Activated T-helper 2 cell treated with anti-CD3 and anti-CD28 coated beads, Interferon-gamma antibody, Interleukin-2, Interleukin-4, amounts not matched to agents 10 μg/mL and 5 μg/mL and 100 μg/mL, durations not matched to agents 14 hours and 24 hours and 36 hours (primary cell): ENCODE data around the gene COX7A2L. TPM values are rescaled to one million over a fixed set of nuclear protein-coding genes. Genes with fewer than 3 reads are reported as not detected.

Experiments used
- DNase-seq: peaks from one replicate; pipeline ENCODE4 v3.0.0; 2021; ENCODE audit warnings: low spot score
- H3K27ac Mint-ChIP-seq: one replicate; pipeline ENCODE4 v1.8.0; 2021; ENCODE audit warnings: mixed read lengths
- H3K27me3 Mint-ChIP-seq: one replicate; pipeline ENCODE4 v1.8.0; 2021; ENCODE audit warnings: low read depth, mixed read lengths
- H3K36me3 Mint-ChIP-seq: one replicate; pipeline ENCODE4 v1.8.0; 2021; ENCODE audit warnings: low read depth, mixed read lengths
- H3K4me1 Mint-ChIP-seq: one replicate; pipeline ENCODE4 v1.8.0; 2021; ENCODE audit warnings: low read depth, mixed read lengths
- H3K4me3 Mint-ChIP-seq: one replicate; pipeline ENCODE4 v1.8.0; 2021; ENCODE audit warnings: low read depth, mild to moderate bottlenecking, moderate library complexity, mixed read lengths
- H3K9me3 Mint-ChIP-seq: one replicate; pipeline ENCODE4 v1.8.0; 2021; ENCODE audit warnings: mixed read lengths
- intact Hi-C: fragments of 100-400 bp; cut with micrococcal nuclease; formaldehyde crosslinking; loops from one replicate; pipeline ENCODE4 v1.15.1; 2023
- total RNA-seq: library from RNA; stranded (reverse); gene quantifications from 2 replicates; pipeline ENCODE4 v1.2.3, GENCODE V29; 2022

COX7A2L gene
- total RNA-seq, 1 donor from 2014 or later, result 73.4 TPM

DNA sequence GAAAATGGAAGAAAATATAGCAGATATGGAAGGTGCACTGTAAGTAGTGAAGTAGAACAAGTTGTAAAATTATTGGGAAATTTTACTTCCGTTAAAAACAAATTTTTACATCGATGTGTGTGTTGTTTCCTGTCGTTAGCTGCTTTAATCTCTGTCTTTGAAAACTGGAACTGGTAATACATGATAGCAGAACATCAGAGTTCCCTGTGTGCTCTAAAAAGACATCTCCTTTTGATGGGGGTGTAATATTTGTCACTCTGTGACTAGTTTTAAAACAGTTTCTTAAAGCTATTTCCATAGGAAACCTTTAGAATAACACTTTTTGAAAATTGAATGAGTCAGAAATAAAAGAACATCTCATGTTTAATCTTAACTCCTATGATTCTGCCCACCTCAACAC, 43.5 kb downstream of the COX7A2L start:
- Mint-ChIP-seq H3K9me3 (no peaks in the 10 kb centered on the region), H3K27me3 (no peaks in the 10 kb centered on the region), H3K36me3 (peaks cover 50% of the 10 kb centered on the region), H3K27ac (no peak overlapping the region), H3K4me3 (no peak overlapping the region), H3K4me1 (peaks cover 14% of the 10 kb centered on the region)
- DNase-seq, result no peak
- intact Hi-C loops, result no loop called here

- no peaks in the 10 kb centered on the region for H3K9me3 Mint-ChIP-seq
- no peak for DNase-seq
- intact Hi-C loops, result no loop called here
- H3K4me3 Mint-ChIP-seq, result no peak overlapping the region
- no peaks in the 10 kb centered on the region for H3K27me3 Mint-ChIP-seq
- H3K27ac Mint-ChIP-seq, result no peak overlapping the region
- H3K4me1 Mint-ChIP-seq, result peaks cover 11% of the 10 kb centered on the region
- H3K36me3 Mint-ChIP-seq, result peaks cover 47% of the 10 kb centered on the region
Observed at GRCh38 chr2:42316910-42317309, 44.1 kb downstream of the COX7A2L start.

GRCh38 chr2:42315844-42316470, 45.1 kb downstream of the COX7A2L start:
- H3K4me3 Mint-ChIP-seq, result no peak overlapping the region
- H3K4me1 Mint-ChIP-seq, result peaks cover 8% of the 10 kb centered on the region
- no peak overlapping the region for H3K27ac Mint-ChIP-seq
- no peak for DNase-seq
- H3K27me3 Mint-ChIP-seq, result no peaks in the 10 kb centered on the region
- peaks cover 41% of the 10 kb centered on the region for H3K36me3 Mint-ChIP-seq
- no peaks in the 10 kb centered on the region for H3K9me3 Mint-ChIP-seq
- intact Hi-C loops, result no loop called here

GRCh38 chr2:42314892-42315468, 46.0 kb downstream of the COX7A2L start:
- Mint-ChIP-seq H3K4me3 (no peak overlapping the region), H3K36me3 (peaks cover 36% of the 10 kb centered on the region), H3K9me3 (no peaks in the 10 kb centered on the region), H3K27ac (no peak overlapping the region), H3K27me3 (no peaks in the 10 kb centered on the region), H3K4me1 (peaks cover 4% of the 10 kb centered on the region)
- DNase-seq, result no peak
- intact Hi-C loops, result no loop called here

DNA sequence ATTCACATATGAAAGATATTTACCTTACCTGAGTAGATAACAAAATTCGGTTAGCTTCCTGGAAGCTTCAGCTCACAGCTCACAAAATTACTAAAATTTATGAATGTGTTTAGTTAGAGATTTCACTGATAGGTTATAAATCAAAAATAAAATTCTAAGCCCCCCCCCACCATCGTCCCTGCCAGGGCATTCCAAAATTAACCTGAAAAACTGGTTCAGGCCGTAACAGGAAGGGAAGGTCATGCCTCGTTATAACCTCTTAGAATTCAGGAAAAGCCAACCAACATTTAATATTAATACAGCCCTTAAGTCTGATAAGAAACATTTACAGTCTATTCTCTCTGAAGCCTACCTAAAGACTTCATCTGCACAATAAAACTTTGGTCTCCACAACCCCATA, 48.9 kb downstream of the COX7A2L start:
- no peak for DNase-seq
- Mint-ChIP-seq H3K27ac (no peak overlapping the region), H3K36me3 (peaks cover 31% of the 10 kb centered on the region), H3K27me3 (no peaks in the 10 kb centered on the region), H3K4me3 (no peak overlapping the region), H3K9me3 (no peaks in the 10 kb centered on the region), H3K4me1 (peaks cover 4% of the 10 kb centered on the region)
- intact Hi-C loops, result no loop called here

- intact Hi-C loops, result no loop called here
- no peak for DNase-seq
- no peaks in the 10 kb centered on the region for H3K27me3 Mint-ChIP-seq
- H3K4me1 Mint-ChIP-seq, result peaks cover 8% of the 10 kb centered on the region
- H3K9me3 Mint-ChIP-seq, result no peaks in the 10 kb centered on the region
- H3K36me3 Mint-ChIP-seq, result peaks cover 22% of the 10 kb centered on the region
- H3K27ac Mint-ChIP-seq, result no peak overlapping the region
- H3K4me3 Mint-ChIP-seq, result no peak overlapping the region
Observed at GRCh38 chr2:42310007-42310515, 51.0 kb downstream of the COX7A2L start.

GRCh38 chr2:42309366-42309765, 51.7 kb downstream of the COX7A2L start:
- DNase-seq, result no peak
- Mint-ChIP-seq H3K4me3 (no peak overlapping the region), H3K36me3 (peaks cover 17% of the 10 kb centered on the region), H3K9me3 (no peaks in the 10 kb centered on the region), H3K4me1 (peaks cover 5% of the 10 kb centered on the region), H3K27me3 (no peaks in the 10 kb centered on the region), H3K27ac (no peak overlapping the region)
- intact Hi-C loops, result no loop called here

GRCh38 chr2:42307180-42307579, 53.8 kb downstream of the COX7A2L start:
- peaks cover 29% of the 10 kb centered on the region for H3K36me3 Mint-ChIP-seq
- no peak overlapping the region for H3K27ac Mint-ChIP-seq
- no peak overlapping the region for H3K4me3 Mint-ChIP-seq
- intact Hi-C loops, result no loop called here
- H3K4me1 Mint-ChIP-seq, result peaks cover 5% of the 10 kb centered on the region
- no peaks in the 10 kb centered on the region for H3K27me3 Mint-ChIP-seq
- H3K9me3 Mint-ChIP-seq, result no peaks in the 10 kb centered on the region
- no peak for DNase-seq

DNA sequence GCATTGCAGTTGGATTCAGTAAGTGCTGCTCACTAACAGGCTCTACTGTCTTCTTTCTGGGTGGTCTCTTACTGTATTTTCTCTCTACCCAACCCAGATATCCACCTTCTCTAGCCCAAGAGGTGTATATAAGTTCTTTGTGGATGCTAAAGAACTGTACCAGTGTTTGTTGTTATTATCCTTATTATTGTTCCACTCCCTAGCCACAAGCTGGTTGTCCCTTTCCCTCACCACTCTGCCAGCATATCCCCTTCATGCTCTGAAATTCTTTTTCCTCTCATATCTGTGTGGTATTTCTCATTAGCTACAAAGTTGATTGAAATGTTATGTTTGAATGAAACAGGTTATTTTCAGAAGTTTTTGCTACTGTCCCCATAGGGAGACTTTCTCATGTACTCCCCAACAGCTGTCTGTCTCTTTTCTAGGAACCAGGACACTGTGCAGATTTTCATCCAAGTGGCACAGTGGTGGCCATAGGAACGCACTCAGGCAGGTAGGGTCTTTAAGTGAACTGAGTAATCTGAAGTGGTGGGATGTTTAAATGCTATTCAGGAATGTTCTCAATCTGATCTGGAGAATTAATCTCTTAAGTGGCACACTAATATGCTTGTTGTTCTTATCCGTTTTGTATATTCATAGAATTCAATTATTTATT, 56.8 kb downstream of the COX7A2L start:
- no peak for DNase-seq
- Mint-ChIP-seq H3K9me3 (no peaks in the 10 kb centered on the region), H3K4me1 (peaks cover 12% of the 10 kb centered on the region), H3K27me3 (no peaks in the 10 kb centered on the region), H3K27ac (no peak overlapping the region), H3K4me3 (no peak overlapping the region), H3K36me3 (peaks cover 41% of the 10 kb centered on the region)
- intact Hi-C loops, result no loop called here

- Mint-ChIP-seq H3K36me3 (peaks cover 50% of the 10 kb centered on the region), H3K9me3 (no peaks in the 10 kb centered on the region), H3K27me3 (no peaks in the 10 kb centered on the region), H3K4me1 (peaks cover 19% of the 10 kb centered on the region), H3K4me3 (no peak overlapping the region), H3K27ac (no peak overlapping the region)
- DNase-seq, result no peak
- intact Hi-C loops, result no loop called here
Observed at GRCh38 chr2:42303252-42303651, 57.8 kb downstream of the COX7A2L start.

- Mint-ChIP-seq H3K4me1 (peaks cover 30% of the 10 kb centered on the region), H3K27me3 (no peaks in the 10 kb centered on the region), H3K9me3 (no peaks in the 10 kb centered on the region), H3K27ac (no peak overlapping the region), H3K36me3 (peaks cover 68% of the 10 kb centered on the region), H3K4me3 (no peak overlapping the region)
- no peak for DNase-seq
- intact Hi-C loops, result no loop called here
Observed at GRCh38 chr2:42300527-42300926, 60.5 kb downstream of the COX7A2L start.
